ENCODE measurements around the gene MYH9. TPM values are rescaled to one million over a fixed set of nuclear protein-coding genes. Genes with fewer than 3 reads are reported as not detected.

The MYH9 gene
- total RNA-seq, 3 donors from 2014 or later (not counting 1 experiment from before 2014, with no cell fraction given): 803 to 1,038 (median 808) TPM

- no peak overlapping the region for H3K27ac ChIP-seq (ENCODE audit: low read length)
- H3K36me3 ChIP-seq (ENCODE audit: control insufficient read depth, insufficient read depth, low read length): peaks cover 96% of the 10 kb centered on the region
- TF ChIP-seq CTCF (IDR thresholded peaks at IDR 0.05): no peak
- Mint-ChIP-seq H3K36me3 (peaks cover 13% of the 10 kb centered on the region), H3K27ac (peak overlapping the region in 1 of 2 donors; percentile 64), H3K4me1 (peaks cover 4 to 14% of the 10 kb centered on the region in 2 donors), H3K27me3 (ENCODE audit: low read depth in 2 of 2) (no peaks in the 10 kb centered on the region), H3K4me3 (no peak overlapping the region), H3K9me3 (no peaks in the 10 kb centered on the region)
- peaks cover 7% of the 10 kb centered on the region for H3K4me1 ChIP-seq (ENCODE audit: control insufficient read depth, insufficient read depth, low read length)
- H3K27me3 ChIP-seq (ENCODE audit: control insufficient read depth, insufficient read depth, low read length): no peaks in the 10 kb centered on the region
- H3K9me3 ChIP-seq (ENCODE audit: control insufficient read depth, insufficient read depth, low read length): no peaks in the 10 kb centered on the region
- intact Hi-C loops (cut with micrococcal nuclease): loop anchor here (1.0 kb wide), 2 partner anchors 170 to 186 kb away; no protein-coding TSS in a partner anchor
- WGBS (ENCODE audit: insufficient coverage): 97% methylated on average over 24 of the region's 24 CpGs
- H3K4me3 ChIP-seq (ENCODE audit: low read length): no peak overlapping the region
- no peak for DNase-seq
- ATAC-seq: no peak
These were observed 87.2 kb downstream of the MYH9 start for GRCh38 chr22:36300396-36301212.

GRCh38 chr22:36299911-36300310 is 87.9 kb downstream of the MYH9 start:
- 89% methylated on average over 12 of the region's 12 CpGs for WGBS (ENCODE audit: insufficient coverage)

GRCh38 chr22:36299295-36299694 is 88.5 kb downstream of the MYH9 start:
- Histone ChIP-seq H3K27me3 (ENCODE audit: control insufficient read depth, insufficient read depth, low read length) (no peaks in the 10 kb centered on the region), H3K4me3 (ENCODE audit: low read length) (no peak overlapping the region), H3K27ac (ENCODE audit: low read length) (no peak overlapping the region), H3K4me1 (ENCODE audit: control insufficient read depth, insufficient read depth, low read length) (peaks cover 7% of the 10 kb centered on the region), H3K9me3 (ENCODE audit: control insufficient read depth, insufficient read depth, low read length) (no peaks in the 10 kb centered on the region), H3K36me3 (ENCODE audit: control insufficient read depth, insufficient read depth, low read length) (peaks cover 96% of the 10 kb centered on the region)
- intact Hi-C loops (cut with micrococcal nuclease): no loop called here
- Mint-ChIP-seq H3K36me3 (peaks cover 15% of the 10 kb centered on the region), H3K27me3 (ENCODE audit: low read depth in 2 of 2) (no peaks in the 10 kb centered on the region), H3K9me3 (no peaks in the 10 kb centered on the region), H3K4me1 (peaks cover 4 to 14% of the 10 kb centered on the region in 2 donors), H3K27ac (no peak overlapping the region), H3K4me3 (no peak overlapping the region)
- no peak for DNase-seq
- ATAC-seq: no peak
- WGBS (ENCODE audit: insufficient coverage): 94% methylated on average over 14 of the region's 14 CpGs
- TF ChIP-seq CTCF (IDR thresholded peaks at IDR 0.05): no peak

More at GRCh38 chr22:36299911-36300310, 87.9 kb downstream of the MYH9 start:
- peaks cover 96% of the 10 kb centered on the region for H3K36me3 ChIP-seq (ENCODE audit: control insufficient read depth, insufficient read depth, low read length)
- no peak for TF ChIP-seq CTCF (IDR thresholded peaks at IDR 0.05)
- H3K4me1 Mint-ChIP-seq: peaks cover 4 to 14% of the 10 kb centered on the region in 2 donors
- no peaks in the 10 kb centered on the region for H3K9me3 ChIP-seq (ENCODE audit: control insufficient read depth, insufficient read depth, low read length)
- H3K27me3 Mint-ChIP-seq (ENCODE audit: low read depth in 2 of 2): no peaks in the 10 kb centered on the region
- peaks cover 15% of the 10 kb centered on the region for H3K36me3 Mint-ChIP-seq
- no peak overlapping the region for H3K4me3 ChIP-seq (ENCODE audit: low read length)
- no peak overlapping the region for H3K4me3 Mint-ChIP-seq
- H3K9me3 Mint-ChIP-seq: no peaks in the 10 kb centered on the region
- no peak overlapping the region for H3K27ac ChIP-seq (ENCODE audit: low read length)
- no peak overlapping the region for H3K27ac Mint-ChIP-seq
- no peak for DNase-seq
- H3K27me3 ChIP-seq (ENCODE audit: control insufficient read depth, insufficient read depth, low read length): no peaks in the 10 kb centered on the region
- H3K4me1 ChIP-seq (ENCODE audit: control insufficient read depth, insufficient read depth, low read length): peaks cover 7% of the 10 kb centered on the region
- ATAC-seq: no peak
- intact Hi-C loops (cut with micrococcal nuclease): no loop called here
